GM21526 (cell line): ENCODE measurements around the gene CALHM5.
A peak's percentile ranks its signal among the peaks of the same experiment; 100 is the strongest.

Source experiments
- ATAC-seq: cut with Tn5 transposase; IDR thresholded peaks from one replicate; pipeline ENCODE4 v1.9.1; 2021; ENCODE audit warnings: moderate library complexity; ENCODE audit not compliant: unreplicated experiment, low FRiP score

Gene CALHM5

GRCh38 chr6:116507324-116507723 lies 4.1 kb upstream of the CALHM5 start:
- ATAC-seq, result no peak

- ATAC-seq, result no peak
Observed at GRCh38 chr6:116508527-116508926, 2.9 kb upstream of the CALHM5 start.

GRCh38 chr6:116512111-116512559 lies 696 bp downstream of the CALHM5 start:
- peak; percentile 98 for ATAC-seq

GRCh38 chr6:116512734-116513133 lies 1.3 kb downstream of the CALHM5 start:
- ATAC-seq, result no peak

- no peak for ATAC-seq
Observed at GRCh38 chr6:116513224-116513875, 1.9 kb downstream of the CALHM5 start.

GRCh38 chr6:116514111-116514510 lies 2.7 kb downstream of the CALHM5 start:
- no peak for ATAC-seq

GRCh38 chr6:116515141-116515540 lies 3.7 kb downstream of the CALHM5 start:
- no peak for ATAC-seq

GRCh38 chr6:116518621-116519368 lies 7.4 kb downstream of the CALHM5 start:
- ATAC-seq, result no peak

GRCh38 chr6:116522896-116523295 lies 11.5 kb downstream of the CALHM5 start:
- no peak for ATAC-seq

- ATAC-seq, result no peak
Observed at GRCh38 chr6:116524236-116524635, 12.8 kb downstream of the CALHM5 start.

GRCh38 chr6:116528133-116528532 lies 16.7 kb downstream of the CALHM5 start:
- no peak for ATAC-seq

- no peak for ATAC-seq
Observed at GRCh38 chr6:116528780-116529179, 17.3 kb downstream of the CALHM5 start.

- ATAC-seq, result no peak
Observed at GRCh38 chr6:116529466-116530290, 18.2 kb downstream of the CALHM5 start.

GRCh38 chr6:116530436-116530835 lies 19.0 kb downstream of the CALHM5 start:
- no peak for ATAC-seq

- ATAC-seq, result peak; percentile 85
Observed at GRCh38 chr6:116531675-116532570, 20.5 kb downstream of the CALHM5 start.

GRCh38 chr6:116533233-116533957 lies 22.0 kb downstream of the CALHM5 start:
- no peak for ATAC-seq

- no peak for ATAC-seq
Observed at GRCh38 chr6:116535109-116535508, 23.7 kb downstream of the CALHM5 start.

- no peak for ATAC-seq
Observed at GRCh38 chr6:116536216-116536621, 24.8 kb downstream of the CALHM5 start.

GRCh38 chr6:116542426-116542825 lies 31.0 kb downstream of the CALHM5 start:
- no peak for ATAC-seq

GRCh38 chr6:116543149-116543548 lies 31.7 kb downstream of the CALHM5 start:
- ATAC-seq, result no peak
